B cell (primary cell): ENCODE data around the gene COLEC12.

Experiments used
- EZH2 ChIP-seq: IDR thresholded peaks from 2 replicates; pipeline ENCODE4 v1.6.1; 2012; ENCODE audit warnings: borderline replicate concordance, low read depth, mild to moderate bottlenecking, moderate library complexity, low read length; ENCODE audit not compliant: insufficient read depth, poor library complexity, severe bottlenecking
- TF ChIP-seq, protein P1 (sequence below): fragments of 200-600 bp; IDR thresholded peaks from one replicate; pipeline ENCODE4 v1.8.0; 2022; ENCODE audit warnings: antibody characterized with exemption, mild to moderate bottlenecking

DNA sequence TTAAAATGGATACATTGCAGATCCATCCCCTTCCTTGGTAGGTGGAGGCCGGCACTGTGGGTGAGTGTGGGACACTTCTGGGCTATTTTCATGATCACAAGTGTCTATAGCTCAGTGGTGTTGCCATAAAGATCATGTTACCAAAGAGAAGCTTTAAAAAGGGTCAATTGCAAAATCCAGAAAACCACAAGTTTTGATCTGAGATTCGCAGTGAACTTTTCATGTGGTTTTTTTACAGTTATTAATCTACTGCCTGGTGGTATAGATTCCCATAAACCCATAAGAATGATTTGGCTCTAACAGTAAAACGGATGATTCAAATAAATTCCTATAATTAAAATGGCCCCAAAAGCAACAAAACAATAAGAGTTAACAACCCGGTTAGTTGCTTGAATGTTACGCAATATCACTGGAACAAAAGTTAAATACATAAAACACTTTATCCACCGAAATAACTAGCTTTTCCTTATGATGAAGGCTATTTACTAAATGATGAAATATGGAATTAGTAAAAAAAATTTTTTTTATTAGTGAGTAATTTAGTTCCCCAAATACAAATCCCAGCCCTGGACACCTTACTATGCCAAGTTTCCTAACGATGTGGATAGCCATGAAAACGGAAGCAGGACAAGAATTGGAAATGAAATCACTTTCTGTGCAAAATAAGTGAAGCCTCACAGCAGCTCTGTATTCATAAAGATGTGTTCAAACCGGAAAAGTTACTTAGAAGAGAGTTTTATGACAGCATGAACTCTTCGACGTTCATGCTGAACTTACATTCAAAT, 137.0 kb downstream of the COLEC12 start:
- TF ChIP-seq, protein P1, sequence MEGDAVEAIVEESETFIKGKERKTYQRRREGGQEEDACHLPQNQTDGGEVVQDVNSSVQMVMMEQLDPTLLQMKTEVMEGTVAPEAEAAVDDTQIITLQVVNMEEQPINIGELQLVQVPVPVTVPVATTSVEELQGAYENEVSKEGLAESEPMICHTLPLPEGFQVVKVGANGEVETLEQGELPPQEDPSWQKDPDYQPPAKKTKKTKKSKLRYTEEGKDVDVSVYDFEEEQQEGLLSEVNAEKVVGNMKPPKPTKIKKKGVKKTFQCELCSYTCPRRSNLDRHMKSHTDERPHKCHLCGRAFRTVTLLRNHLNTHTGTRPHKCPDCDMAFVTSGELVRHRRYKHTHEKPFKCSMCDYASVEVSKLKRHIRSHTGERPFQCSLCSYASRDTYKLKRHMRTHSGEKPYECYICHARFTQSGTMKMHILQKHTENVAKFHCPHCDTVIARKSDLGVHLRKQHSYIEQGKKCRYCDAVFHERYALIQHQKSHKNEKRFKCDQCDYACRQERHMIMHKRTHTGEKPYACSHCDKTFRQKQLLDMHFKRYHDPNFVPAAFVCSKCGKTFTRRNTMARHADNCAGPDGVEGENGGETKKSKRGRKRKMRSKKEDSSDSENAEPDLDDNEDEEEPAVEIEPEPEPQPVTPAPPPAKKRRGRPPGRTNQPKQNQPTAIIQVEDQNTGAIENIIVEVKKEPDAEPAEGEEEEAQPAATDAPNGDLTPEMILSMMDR: no peak
- no peak for TF ChIP-seq EZH2
